Tibial artery (tissue), 4 donors: ENCODE measurements around the gene ADI1.

Experiments
- DNase-seq, 2 donors: peaks; one replicate each; pipeline ENCODE4 v3.0.0-alpha.2; 2019
- H3K27ac ChIP-seq, 2 donors: fragments of 200-600 bp; sonication (generic) in 1 of 2; 1 replicate in 1 of 2; 2 replicates in 1 of 2; pipeline ENCODE4 v1.5.1; 2018 to 2019; ENCODE audit warnings: mild to moderate bottlenecking in 1 of 2
- H3K27me3 ChIP-seq, 2 donors: fragments of 200-600 bp; sonication (generic) in 1 of 2; one replicate each; pipeline versions ENCODE4 v1.5.1 to v1.6.0; 2016 to 2019
- H3K36me3 ChIP-seq, 3 donors: fragments of 200-600 bp; sonication (generic) in 2 of 3; one replicate each; pipeline ENCODE4 v1.5.1; 2016 to 2019; ENCODE audit warnings: mild to moderate bottlenecking in 2 of 3
- H3K4me1 ChIP-seq, 4 donors: fragments of 200-600 bp; sonication (generic) in 2 of 4; 1 replicate in 3 of 4; 2 replicates in 1 of 4; pipeline ENCODE4 v1.5.1; 2016 to 2019
- H3K4me3 ChIP-seq, 2 donors: fragments of 200-600 bp; sonication (generic) in 1 of 2; 1 replicate in 1 of 2; 2 replicates in 1 of 2; pipeline ENCODE4 v1.5.1; 2018 to 2019; ENCODE audit warnings: mild to moderate bottlenecking in 2 of 2
- H3K9me3 ChIP-seq, 3 donors: fragments of 200-600 bp; sonication (generic) in 1 of 3; one replicate each; pipeline ENCODE4 v1.5.1; 2016 to 2019
- intact Hi-C: fragments of 100-400 bp; cut with DNase I; formaldehyde crosslinking; loops from one replicate; pipeline ENCODE4 v1.15.0; 2023; ENCODE audit warnings: low total_unique reads
- TF ChIP-seq, protein P1 (sequence below), 2 experiments: fragments of 200-600 bp in 1 of 2; fragments of 450-650 bp in 1 of 2; IDR thresholded peaks; one replicate each; pipeline ENCODE4 v1.5.1; 2017 to 2019; ENCODE audit warnings: antibody characterized with exemption in 2 of 2, mild to moderate bottlenecking in 1 of 2, moderate library complexity in 1 of 2

Gene ADI1

DNA sequence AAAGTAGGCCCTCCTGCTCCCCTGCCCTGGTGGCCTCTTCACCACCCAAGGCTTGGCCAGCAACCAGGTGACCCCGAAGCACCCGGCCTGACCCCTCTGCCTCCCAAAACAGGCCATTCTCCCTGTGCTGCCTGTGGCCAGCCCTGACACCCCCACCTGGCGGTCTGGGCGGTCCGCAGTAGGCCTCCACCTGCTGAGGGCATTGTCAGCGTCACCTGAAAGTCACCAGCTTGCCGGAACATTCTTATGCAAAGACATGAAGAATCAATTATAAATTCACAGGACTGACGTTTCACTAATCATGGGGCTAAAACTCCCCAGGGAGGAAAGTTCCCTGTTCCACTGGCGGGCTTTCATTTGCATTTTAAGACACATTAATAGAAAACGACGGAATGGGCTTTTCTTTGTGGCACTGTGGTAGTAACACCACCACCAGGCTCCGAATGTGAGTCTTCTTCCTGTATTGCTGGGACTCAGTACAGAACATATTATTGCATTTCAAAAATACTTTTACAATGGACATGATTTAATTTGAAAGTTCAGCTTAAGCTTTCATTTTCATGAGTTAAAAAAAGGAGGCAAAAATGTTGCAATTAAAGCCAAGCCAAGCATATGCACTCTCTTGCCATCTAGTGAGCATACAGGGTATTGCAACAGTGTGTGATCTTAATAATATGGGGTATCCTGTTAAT lies 57.4 kb downstream of the ADI1 start:
- no peaks in the 10 kb centered on the region for H3K27me3 ChIP-seq
- intact Hi-C loops: loop anchor here (10.0 kb wide), 1 partner anchor 1607 kb away; no protein-coding TSS in a partner anchor
- H3K4me1 ChIP-seq: peaks cover 0 to 24% (median 10%) of the 10 kb centered on the region in 4 donors
- TF ChIP-seq, protein P1, sequence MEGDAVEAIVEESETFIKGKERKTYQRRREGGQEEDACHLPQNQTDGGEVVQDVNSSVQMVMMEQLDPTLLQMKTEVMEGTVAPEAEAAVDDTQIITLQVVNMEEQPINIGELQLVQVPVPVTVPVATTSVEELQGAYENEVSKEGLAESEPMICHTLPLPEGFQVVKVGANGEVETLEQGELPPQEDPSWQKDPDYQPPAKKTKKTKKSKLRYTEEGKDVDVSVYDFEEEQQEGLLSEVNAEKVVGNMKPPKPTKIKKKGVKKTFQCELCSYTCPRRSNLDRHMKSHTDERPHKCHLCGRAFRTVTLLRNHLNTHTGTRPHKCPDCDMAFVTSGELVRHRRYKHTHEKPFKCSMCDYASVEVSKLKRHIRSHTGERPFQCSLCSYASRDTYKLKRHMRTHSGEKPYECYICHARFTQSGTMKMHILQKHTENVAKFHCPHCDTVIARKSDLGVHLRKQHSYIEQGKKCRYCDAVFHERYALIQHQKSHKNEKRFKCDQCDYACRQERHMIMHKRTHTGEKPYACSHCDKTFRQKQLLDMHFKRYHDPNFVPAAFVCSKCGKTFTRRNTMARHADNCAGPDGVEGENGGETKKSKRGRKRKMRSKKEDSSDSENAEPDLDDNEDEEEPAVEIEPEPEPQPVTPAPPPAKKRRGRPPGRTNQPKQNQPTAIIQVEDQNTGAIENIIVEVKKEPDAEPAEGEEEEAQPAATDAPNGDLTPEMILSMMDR (IDR thresholded peaks at IDR 0.05): peak; percentile 83 to 98
- peak overlapping the region; percentile 52 to 73 for H3K27ac ChIP-seq
- H3K9me3 ChIP-seq: no peaks in the 10 kb centered on the region
- H3K4me3 ChIP-seq: no peak overlapping the region
- peaks cover 20 to 93% (median 60%) of the 10 kb centered on the region in 3 donors for H3K36me3 ChIP-seq
- peak in 1 of 2 donors; percentile 65 for DNase-seq

- intact Hi-C loops: loop anchor here (10.0 kb wide), 1 partner anchor 1606 kb away; no protein-coding TSS in a partner anchor
- DNase-seq: peak in 1 of 2 donors; percentile 58
- Histone ChIP-seq H3K4me1 (peaks cover 0 to 15% (median 7%) of the 10 kb centered on the region in 4 donors), H3K27me3 (no peaks in the 10 kb centered on the region), H3K9me3 (no peaks in the 10 kb centered on the region), H3K4me3 (no peak overlapping the region), H3K36me3 (peaks cover 17 to 93% (median 60%) of the 10 kb centered on the region in 3 donors), H3K27ac (peak overlapping the region; percentile 52 to 73)
- TF ChIP-seq, protein P1 (IDR thresholded peaks at IDR 0.05): no peak
Observed at GRCh38 chr2:3460831-3461800, 58.2 kb downstream of the ADI1 start.

DNA sequence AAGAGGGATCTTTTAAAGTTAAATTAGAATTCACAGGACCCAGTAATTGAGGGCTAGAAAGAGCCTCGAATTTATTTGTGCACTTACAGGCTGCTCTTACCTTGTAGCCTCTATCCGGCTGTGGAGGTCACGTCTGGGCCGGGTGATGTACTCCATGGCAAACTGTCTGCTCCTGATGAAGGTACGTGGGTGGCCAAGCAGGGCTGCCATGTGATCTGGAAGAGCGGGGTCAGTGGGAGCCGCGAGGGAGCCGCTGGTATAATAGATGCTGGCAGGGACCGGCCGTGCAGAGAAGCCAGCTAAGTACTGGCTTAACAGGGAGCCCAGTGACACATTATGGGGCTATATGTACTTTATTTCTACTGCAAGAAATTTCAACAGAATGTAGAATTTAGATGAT lies 59.2 kb downstream of the ADI1 start:
- no peaks in the 10 kb centered on the region for H3K27me3 ChIP-seq
- H3K27ac ChIP-seq: no peak overlapping the region
- peaks cover 0 to 9% (median 7%) of the 10 kb centered on the region in 4 donors for H3K4me1 ChIP-seq
- peaks cover 15 to 91% (median 53%) of the 10 kb centered on the region in 3 donors for H3K36me3 ChIP-seq
- H3K4me3 ChIP-seq: no peak overlapping the region
- TF ChIP-seq, protein P1 (IDR thresholded peaks at IDR 0.05): no peak
- H3K9me3 ChIP-seq: no peaks in the 10 kb centered on the region
- intact Hi-C loops: loop anchor here (10.0 kb wide), 1 partner anchor 1605 kb away; no protein-coding TSS in a partner anchor
- DNase-seq: no peak

DNA sequence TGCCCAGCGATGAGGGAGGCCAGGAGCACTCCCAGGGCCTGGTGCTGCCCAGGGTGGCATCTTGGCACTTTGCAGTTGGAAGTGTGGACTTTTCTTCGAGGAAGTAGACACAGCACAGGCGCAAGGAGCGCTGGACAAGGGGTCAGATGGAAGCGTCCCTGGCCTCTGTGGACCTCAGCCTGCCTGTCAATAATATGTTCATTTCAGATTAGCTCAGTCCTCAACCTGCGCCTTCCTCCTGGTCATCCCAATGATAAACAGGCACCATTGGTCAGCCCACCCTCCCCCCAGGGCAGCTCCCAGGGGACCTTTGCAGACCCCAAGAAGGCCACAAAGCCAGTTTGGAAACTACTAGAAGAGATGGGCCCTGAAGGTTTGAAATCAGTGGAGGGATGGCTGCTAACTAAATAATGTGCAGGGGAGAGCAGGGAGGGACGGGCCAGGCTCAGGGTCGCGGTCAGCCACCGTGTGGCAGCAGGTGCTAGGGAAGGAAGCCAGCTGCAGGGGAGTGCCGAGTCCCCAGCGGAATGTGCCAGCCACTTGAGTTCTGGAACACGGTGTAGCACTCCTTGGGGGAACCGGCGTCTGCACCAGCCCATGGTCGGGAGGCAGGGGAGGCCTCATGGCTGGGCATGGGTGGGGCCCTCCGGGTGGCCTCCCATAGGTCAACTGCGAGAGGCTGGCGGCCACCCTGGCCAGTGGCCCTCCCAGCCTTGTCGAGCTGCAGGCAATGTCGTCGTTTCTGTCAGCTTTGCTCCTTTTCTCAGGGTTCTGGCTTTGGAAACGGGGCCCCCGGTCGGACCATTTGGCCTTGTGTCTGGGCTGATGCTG lies 59.9 kb downstream of the ADI1 start:
- Histone ChIP-seq H3K27ac (no peak overlapping the region), H3K4me1 (peaks cover 0 to 8% (median 7%) of the 10 kb centered on the region in 4 donors), H3K36me3 (peaks cover 15 to 90% (median 52%) of the 10 kb centered on the region in 3 donors)

More for the DNA sequence above, 59.9 kb downstream of the ADI1 start:
- peak in 1 of 2 donors; percentile 61 for DNase-seq
- Histone ChIP-seq H3K9me3 (no peaks in the 10 kb centered on the region), H3K4me3 (no peak overlapping the region), H3K27me3 (no peaks in the 10 kb centered on the region)
- TF ChIP-seq, protein P1 (IDR thresholded peaks at IDR 0.05): no peak
- intact Hi-C loops: loop anchor here (10.0 kb wide), 1 partner anchor 1605 kb away; no protein-coding TSS in a partner anchor
